Mucosa of gallbladder (tissue), 1 donor: ENCODE measurements around the gene CSPG4. TPM values are rescaled to one million over a fixed set of nuclear protein-coding genes. Genes with fewer than 3 reads are reported as not detected.
"Not testable (repeated sequence)": the region's sequence is repeated elsewhere in the genome, so short reads cannot be mapped to it uniquely, and the experiment has no call there.

Source experiments
- DNase-seq: peaks from one replicate; pipeline ENCODE4 v3.0.0-alpha.2; 2020; ENCODE audit warnings: low spot score
- total RNA-seq: library from RNA; stranded (reverse); gene quantifications from one replicate; pipeline ENCODE4 v1.2.1, GENCODE V29; 2021
- donor health status: DM: no; HTN: no; CAD: no.

CSPG4 gene, protein sequence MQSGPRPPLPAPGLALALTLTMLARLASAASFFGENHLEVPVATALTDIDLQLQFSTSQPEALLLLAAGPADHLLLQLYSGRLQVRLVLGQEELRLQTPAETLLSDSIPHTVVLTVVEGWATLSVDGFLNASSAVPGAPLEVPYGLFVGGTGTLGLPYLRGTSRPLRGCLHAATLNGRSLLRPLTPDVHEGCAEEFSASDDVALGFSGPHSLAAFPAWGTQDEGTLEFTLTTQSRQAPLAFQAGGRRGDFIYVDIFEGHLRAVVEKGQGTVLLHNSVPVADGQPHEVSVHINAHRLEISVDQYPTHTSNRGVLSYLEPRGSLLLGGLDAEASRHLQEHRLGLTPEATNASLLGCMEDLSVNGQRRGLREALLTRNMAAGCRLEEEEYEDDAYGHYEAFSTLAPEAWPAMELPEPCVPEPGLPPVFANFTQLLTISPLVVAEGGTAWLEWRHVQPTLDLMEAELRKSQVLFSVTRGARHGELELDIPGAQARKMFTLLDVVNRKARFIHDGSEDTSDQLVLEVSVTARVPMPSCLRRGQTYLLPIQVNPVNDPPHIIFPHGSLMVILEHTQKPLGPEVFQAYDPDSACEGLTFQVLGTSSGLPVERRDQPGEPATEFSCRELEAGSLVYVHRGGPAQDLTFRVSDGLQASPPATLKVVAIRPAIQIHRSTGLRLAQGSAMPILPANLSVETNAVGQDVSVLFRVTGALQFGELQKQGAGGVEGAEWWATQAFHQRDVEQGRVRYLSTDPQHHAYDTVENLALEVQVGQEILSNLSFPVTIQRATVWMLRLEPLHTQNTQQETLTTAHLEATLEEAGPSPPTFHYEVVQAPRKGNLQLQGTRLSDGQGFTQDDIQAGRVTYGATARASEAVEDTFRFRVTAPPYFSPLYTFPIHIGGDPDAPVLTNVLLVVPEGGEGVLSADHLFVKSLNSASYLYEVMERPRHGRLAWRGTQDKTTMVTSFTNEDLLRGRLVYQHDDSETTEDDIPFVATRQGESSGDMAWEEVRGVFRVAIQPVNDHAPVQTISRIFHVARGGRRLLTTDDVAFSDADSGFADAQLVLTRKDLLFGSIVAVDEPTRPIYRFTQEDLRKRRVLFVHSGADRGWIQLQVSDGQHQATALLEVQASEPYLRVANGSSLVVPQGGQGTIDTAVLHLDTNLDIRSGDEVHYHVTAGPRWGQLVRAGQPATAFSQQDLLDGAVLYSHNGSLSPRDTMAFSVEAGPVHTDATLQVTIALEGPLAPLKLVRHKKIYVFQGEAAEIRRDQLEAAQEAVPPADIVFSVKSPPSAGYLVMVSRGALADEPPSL (N-terminal part only)
- 20.5 TPM for total RNA-seq

- no peak for DNase-seq
Measured at GRCh38 chr15:75712668-75713337, at the start of gene CSPG4. CSPG4 (minus strand) TSS chr15:75712848; CDS start chr15:75712755, 93 bp downstream.

DNA sequence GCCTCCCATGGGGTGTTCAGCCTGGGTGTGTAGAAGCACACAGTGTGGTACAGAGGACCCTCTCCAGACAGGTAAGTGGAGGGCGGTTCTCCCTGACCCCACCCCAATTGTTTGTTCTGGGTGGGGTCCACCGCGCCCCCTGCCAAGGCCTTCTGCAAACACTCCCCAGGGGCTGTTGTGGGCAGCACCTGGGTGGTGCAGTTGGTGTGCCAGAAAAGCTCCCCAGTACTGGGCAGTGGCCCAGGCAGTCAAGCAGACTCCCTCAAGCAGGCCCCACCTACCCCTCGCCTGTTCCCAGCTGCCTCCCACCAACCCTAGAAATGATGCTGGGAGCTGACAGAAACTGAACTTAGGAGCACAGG lies 49.7 kb upstream of the CSPG4 start:
- not testable (repeated sequence) for DNase-seq

GRCh38 chr15:75761446-75762356 lies 49.1 kb upstream of the CSPG4 start:
- no peak for DNase-seq

DNA sequence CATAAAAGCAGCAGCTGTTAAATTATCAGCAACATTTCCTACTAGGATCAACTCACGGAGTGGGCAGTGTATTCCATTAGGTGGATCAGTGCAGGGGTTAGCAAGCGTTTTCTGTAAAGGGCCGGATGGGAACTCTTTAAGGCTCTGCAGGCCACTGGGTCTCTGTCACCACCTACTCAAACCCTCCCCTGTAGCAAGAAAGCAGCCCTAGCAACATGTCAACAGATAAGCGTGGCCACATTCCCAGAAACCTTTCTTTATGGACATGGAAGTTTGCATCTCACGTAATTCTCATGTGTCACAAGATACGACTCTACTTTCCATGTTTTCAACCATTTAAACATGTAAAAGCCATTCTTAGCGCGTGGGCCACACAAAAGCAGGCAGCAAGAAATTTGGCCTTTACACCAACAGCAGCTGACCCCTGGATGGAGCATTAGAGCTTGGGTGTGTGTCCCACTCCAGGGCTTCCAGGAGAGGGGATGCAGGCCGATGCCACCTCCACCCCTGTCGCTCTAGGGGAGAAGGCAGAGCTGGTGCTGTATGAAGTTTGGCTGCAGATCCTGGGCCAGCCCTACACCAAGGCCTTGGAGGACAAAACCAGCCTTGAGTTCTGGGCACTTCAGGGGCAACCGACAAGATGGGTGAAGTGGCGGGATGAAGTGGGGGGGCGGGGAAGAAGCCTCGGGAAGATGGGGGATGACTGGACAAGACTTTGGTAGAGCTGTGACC lies 48.2 kb upstream of the CSPG4 start:
- no peak for DNase-seq

DNA sequence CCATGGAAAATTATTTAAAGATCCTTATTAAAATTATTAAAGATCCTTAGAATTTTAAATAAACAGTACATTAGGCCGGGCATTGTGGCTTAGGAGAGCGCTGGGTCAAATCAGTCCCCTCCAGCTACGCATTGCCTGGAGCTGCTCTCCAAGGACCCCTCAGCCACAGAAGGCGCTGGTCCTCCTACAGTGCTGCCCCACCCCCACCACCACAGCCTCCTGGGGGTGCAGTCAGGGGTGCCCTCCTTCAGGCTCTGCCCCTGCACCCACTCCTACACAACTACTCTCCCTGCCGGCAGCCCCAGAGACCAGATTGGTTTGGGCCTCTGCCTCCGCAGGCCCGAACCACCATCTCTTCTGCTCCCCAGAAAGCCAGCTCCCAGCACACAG lies 47.5 kb upstream of the CSPG4 start:
- not testable (repeated sequence) for DNase-seq

DNA sequence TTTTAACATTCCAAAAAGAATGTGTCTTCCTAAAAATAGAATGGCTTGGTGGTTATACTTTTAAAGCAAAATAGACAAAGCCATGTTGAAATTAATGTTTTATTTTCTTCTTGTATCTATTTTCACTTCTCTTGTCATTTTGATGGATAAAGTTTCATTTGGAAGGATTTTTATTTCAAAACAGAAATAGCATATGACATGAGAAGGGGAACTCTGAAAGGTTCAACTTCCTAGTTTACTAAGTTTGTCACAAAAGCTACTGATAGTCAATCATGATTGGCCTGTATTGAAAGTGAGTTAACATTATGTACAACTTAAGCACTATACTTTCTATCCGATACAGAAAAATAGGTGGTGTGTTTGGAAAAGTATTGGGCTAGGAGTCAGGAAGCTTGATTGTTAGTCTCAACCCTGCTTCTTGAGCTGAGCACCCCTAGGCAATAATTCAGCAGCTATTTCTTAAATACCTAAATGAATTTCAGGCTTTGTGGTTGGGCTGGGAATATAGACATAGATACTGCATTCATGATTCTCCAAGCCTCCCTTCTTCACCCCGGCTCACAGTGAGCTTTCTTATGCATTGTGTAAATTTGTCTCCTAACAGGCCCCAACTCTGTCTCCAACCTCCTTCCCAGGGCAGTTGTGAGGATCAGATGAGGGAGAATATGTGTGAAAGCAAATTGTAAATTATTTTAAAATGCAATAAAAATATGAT lies 46.9 kb upstream of the CSPG4 start:
- DNase-seq, result no peak

- peak; percentile 89 for DNase-seq
Measured at GRCh38 chr15:75758071-75758872, 45.6 kb upstream of the CSPG4 start.

DNA sequence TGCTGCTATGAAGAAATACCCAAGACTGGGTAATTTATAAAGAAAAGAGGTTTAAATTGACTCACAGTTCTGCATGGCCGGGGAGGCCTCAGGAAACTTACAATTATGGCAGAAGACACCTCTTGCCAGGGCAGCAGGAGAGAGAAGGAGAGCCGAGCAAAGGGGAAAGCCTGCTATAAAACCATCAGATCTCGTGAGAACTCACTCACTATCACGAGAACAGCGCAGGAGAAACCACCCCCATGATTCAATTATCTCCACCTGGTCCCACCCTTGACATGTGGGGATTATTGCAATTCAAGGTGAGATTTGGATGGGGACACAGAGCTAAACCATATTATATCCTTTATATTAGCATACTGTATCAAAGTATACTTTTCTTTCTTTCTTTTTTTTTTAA lies 42.2 kb upstream of the CSPG4 start:
- DNase-seq, result not testable (repeated sequence)

- no peak for DNase-seq
Measured at GRCh38 chr15:75753145-75753544, 40.5 kb upstream of the CSPG4 start.

GRCh38 chr15:75751891-75752290 lies 39.2 kb upstream of the CSPG4 start:
- DNase-seq, result no peak

- DNase-seq, result no peak
Measured at GRCh38 chr15:75751116-75751875, 38.6 kb upstream of the CSPG4 start.

DNA sequence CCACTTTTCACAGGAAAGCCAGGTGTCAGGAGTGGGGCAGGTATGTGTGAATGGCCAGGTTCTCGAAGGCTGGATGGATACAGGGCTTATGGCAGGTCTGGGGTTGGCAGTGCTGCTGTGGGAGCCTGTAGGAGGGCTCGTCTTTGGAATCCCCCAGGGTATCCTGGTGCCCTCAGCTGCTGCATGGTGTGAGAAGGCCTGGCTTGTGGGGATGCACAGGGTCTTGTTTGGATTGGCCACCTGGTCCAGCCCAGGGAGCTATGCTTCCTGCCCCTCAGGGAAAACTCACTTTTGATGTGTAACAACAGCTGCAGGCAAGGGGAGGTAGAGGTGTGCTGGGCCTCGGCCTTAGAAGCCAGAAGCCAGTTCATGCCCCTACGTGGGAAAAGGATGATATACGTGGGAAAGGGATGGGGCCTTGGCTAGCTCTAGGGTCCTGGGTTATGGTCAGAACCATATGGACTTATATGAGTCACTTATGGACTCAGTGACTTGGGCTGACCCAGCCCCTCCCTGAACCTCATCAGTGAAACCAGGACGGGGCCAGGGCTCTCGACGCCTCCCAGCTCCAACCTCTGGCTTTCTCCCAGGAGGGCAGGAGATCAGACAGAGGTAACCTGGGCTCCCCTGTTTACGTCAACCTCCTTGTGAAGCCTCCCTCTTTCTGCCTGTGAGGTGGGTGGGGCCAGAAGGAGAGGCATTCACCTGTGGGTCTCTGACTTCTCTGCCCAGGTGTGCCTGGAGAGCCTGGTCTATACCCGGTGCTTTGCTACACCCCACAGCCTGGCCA lies 37.8 kb upstream of the CSPG4 start:
- DNase-seq, result no peak

- no peak for DNase-seq
Measured at GRCh38 chr15:75749820-75750219, 37.2 kb upstream of the CSPG4 start.

- not testable (repeated sequence) for DNase-seq
Measured at GRCh38 chr15:75748882-75749281, 36.2 kb upstream of the CSPG4 start.

DNA sequence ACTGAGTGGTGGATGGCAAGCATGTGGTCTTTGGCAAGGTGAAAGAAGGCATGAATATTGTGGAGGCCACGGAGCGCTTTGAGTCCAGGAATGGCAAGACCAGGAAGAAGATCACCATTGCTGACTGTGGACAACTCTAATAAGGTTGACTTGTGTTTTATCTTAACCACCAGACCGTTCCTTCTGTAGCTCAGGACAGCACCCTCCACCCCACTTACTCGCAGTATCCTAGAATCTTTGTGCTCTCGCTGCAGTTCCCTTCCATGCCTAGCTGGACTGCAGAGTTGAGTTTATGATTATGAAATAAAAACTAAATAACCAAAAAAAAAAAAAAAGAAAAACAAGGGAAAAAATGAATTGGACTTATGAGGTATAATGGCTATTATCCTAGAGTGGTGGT lies 34.5 kb upstream of the CSPG4 start:
- DNase-seq, result not testable (repeated sequence)

DNA sequence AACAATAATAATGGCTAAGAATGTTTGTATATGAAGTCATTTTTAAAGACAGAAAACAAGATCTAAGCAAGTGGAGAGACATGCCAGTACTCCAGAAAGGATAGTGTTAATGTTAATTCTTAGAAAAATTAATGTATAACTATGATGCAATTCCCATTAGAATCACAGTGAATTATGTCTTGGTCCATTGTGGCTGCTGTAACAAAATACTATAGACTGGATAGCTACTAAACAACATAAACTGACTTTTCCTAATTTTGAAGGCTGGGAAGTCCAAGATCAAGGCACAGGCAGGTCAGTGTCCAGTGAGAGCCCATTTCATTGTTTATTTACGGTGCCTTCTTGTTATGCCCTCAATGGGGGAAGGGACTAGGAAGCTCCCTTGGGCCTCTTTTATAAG lies 32.7 kb upstream of the CSPG4 start:
- no peak for DNase-seq
